Measurements from ENCODE around the gene TMEM123.
"Not testable (repeated sequence)": the region's sequence is repeated elsewhere in the genome, so short reads cannot be mapped to it uniquely, and the experiment has no call there.

The TMEM123 gene

GRCh38 chr11:102390667-102391465 lies 61.7 kb downstream of the TMEM123 start:
- no peak for DNase-seq

- DNase-seq, result no peak
Observed at GRCh38 chr11:102389253-102389652, 63.3 kb downstream of the TMEM123 start.

- no peak for DNase-seq
Observed at GRCh38 chr11:102387043-102387781, 65.4 kb downstream of the TMEM123 start.

GRCh38 chr11:102386136-102386734 lies 66.3 kb downstream of the TMEM123 start:
- DNase-seq, result no peak

- no peak for DNase-seq
Observed at GRCh38 chr11:102385085-102386007, 67.2 kb downstream of the TMEM123 start.

- DNase-seq, result no peak
Observed at GRCh38 chr11:102384419-102385079, 68.0 kb downstream of the TMEM123 start.

GRCh38 chr11:102383839-102384238 lies 68.7 kb downstream of the TMEM123 start:
- DNase-seq, result no peak

GRCh38 chr11:102382384-102382783 lies 70.2 kb downstream of the TMEM123 start:
- DNase-seq, result no peak

- DNase-seq, result no peak
Observed at GRCh38 chr11:102378818-102379217, 73.7 kb downstream of the TMEM123 start.

GRCh38 chr11:102377891-102378290 lies 74.7 kb downstream of the TMEM123 start:
- no peak for DNase-seq

GRCh38 chr11:102375720-102376399 lies 76.7 kb downstream of the TMEM123 start:
- no peak for DNase-seq

- not testable (repeated sequence) for DNase-seq
Observed at GRCh38 chr11:102374633-102375424, 77.7 kb downstream of the TMEM123 start.

GRCh38 chr11:102368472-102368871 lies 84.1 kb downstream of the TMEM123 start:
- DNase-seq, result no peak

- DNase-seq, result no peak
Observed at GRCh38 chr11:102367364-102367763, 85.2 kb downstream of the TMEM123 start.

- no peak for DNase-seq
Observed at GRCh38 chr11:102364991-102365390, 87.6 kb downstream of the TMEM123 start.

- DNase-seq, result no peak
Observed at GRCh38 chr11:102361086-102362031, 91.2 kb downstream of the TMEM123 start.

- no peak for DNase-seq
Observed at GRCh38 chr11:102360681-102361080, 91.9 kb downstream of the TMEM123 start.

GRCh38 chr11:102359372-102359771 lies 93.2 kb downstream of the TMEM123 start:
- no peak for DNase-seq

GRCh38 chr11:102357116-102357515 lies 95.4 kb downstream of the TMEM123 start:
- no peak for DNase-seq

Measured in SIG-M5 (cell line).